Ishikawa (cell line): ENCODE results near the gene SH2D7.

Source experiments
- CEBPB ChIP-seq: IDR thresholded peaks from 2 replicates; pipeline ENCODE4 v1.6.1; 2012
- CREB1 ChIP-seq: IDR thresholded peaks from 2 replicates; pipeline ENCODE4 v1.6.1; 2012; ENCODE audit warnings: low read depth
- EGR1 ChIP-seq: IDR thresholded peaks from 2 replicates; pipeline ENCODE4 v1.6.1; 2012
- EP300 ChIP-seq: IDR thresholded peaks from 2 replicates; pipeline ENCODE4 v1.6.1; 2012; ENCODE audit warnings: borderline replicate concordance
- FOXM1 ChIP-seq: IDR thresholded peaks from 2 replicates; pipeline ENCODE4 v1.6.1; 2012; ENCODE audit warnings: low read depth, borderline replicate concordance
- NFIC ChIP-seq: IDR thresholded peaks from 2 replicates; pipeline ENCODE4 v1.6.1; 2012
- RAD21 ChIP-seq: IDR thresholded peaks from 2 replicates; pipeline ENCODE4 v1.6.1; 2012; ENCODE audit warnings: low read depth
- TAF1 ChIP-seq: IDR thresholded peaks from 2 replicates; pipeline ENCODE4 v1.6.1; 2012; ENCODE audit warnings: low read depth, mild to moderate bottlenecking
- TCF12 ChIP-seq: IDR thresholded peaks from 2 replicates; pipeline ENCODE4 v1.6.1; 2012; ENCODE audit warnings: low read depth
- TEAD4 ChIP-seq: IDR thresholded peaks from 2 replicates; pipeline ENCODE4 v1.6.1; 2012
- YY1 ChIP-seq: IDR thresholded peaks from 2 replicates; pipeline ENCODE4 v1.6.1; 2012; ENCODE audit warnings: low read depth
- ZBTB7A ChIP-seq: IDR thresholded peaks from 2 replicates; pipeline ENCODE4 v1.6.1; 2012; ENCODE audit warnings: low read depth
- TF ChIP-seq, protein P1 (sequence below): IDR thresholded peaks from 2 replicates; pipeline ENCODE4 v1.6.1; 2012
- TF ChIP-seq, protein P2 (sequence below): IDR thresholded peaks from 2 replicates; pipeline ENCODE4 v1.6.1; 2012; ENCODE audit warnings: low read depth, mild to moderate bottlenecking
- TF ChIP-seq, protein P3 (sequence below): IDR thresholded peaks from 2 replicates; pipeline ENCODE4 v1.6.1; 2012

Gene SH2D7

DNA sequence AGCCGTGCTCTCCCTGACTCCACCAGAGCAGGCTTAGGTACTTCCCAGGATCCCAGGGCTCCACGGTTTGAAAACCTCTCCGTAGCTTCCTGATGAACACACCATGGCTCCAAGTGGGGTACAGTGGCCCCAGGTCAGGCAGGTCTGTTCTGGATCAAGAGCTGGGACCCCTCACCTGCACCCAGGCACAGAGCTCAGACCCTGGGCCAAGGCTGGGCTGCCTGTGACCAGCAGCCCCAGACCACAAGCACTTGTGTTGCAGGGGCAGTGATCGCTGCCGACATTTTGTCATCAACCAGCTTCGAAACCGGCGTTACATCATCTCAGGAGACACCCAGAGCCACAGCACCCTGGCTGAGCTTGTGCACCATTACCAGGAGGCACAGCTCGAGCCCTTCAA, 5.3 kb downstream of the SH2D7 start:
- TF ChIP-seq RAD21 (no peak), EGR1 (no peak), ZBTB7A (no peak), TEAD4 (no peak), EP300 (no peak), TCF12 (no peak), TAF1 (no peak), FOXM1 (no peak), YY1 (no peak), NFIC (no peak)
- TF ChIP-seq, protein P1, sequence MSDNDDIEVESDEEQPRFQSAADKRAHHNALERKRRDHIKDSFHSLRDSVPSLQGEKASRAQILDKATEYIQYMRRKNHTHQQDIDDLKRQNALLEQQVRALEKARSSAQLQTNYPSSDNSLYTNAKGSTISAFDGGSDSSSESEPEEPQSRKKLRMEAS = no peak
- TF ChIP-seq, protein P2, sequence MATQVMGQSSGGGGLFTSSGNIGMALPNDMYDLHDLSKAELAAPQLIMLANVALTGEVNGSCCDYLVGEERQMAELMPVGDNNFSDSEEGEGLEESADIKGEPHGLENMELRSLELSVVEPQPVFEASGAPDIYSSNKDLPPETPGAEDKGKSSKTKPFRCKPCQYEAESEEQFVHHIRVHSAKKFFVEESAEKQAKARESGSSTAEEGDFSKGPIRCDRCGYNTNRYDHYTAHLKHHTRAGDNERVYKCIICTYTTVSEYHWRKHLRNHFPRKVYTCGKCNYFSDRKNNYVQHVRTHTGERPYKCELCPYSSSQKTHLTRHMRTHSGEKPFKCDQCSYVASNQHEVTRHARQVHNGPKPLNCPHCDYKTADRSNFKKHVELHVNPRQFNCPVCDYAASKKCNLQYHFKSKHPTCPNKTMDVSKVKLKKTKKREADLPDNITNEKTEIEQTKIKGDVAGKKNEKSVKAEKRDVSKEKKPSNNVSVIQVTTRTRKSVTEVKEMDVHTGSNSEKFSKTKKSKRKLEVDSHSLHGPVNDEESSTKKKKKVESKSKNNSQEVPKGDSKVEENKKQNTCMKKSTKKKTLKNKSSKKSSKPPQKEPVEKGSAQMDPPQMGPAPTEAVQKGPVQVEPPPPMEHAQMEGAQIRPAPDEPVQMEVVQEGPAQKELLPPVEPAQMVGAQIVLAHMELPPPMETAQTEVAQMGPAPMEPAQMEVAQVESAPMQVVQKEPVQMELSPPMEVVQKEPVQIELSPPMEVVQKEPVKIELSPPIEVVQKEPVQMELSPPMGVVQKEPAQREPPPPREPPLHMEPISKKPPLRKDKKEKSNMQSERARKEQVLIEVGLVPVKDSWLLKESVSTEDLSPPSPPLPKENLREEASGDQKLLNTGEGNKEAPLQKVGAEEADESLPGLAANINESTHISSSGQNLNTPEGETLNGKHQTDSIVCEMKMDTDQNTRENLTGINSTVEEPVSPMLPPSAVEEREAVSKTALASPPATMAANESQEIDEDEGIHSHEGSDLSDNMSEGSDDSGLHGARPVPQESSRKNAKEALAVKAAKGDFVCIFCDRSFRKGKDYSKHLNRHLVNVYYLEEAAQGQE = no peak
- TF ChIP-seq, protein P3, sequence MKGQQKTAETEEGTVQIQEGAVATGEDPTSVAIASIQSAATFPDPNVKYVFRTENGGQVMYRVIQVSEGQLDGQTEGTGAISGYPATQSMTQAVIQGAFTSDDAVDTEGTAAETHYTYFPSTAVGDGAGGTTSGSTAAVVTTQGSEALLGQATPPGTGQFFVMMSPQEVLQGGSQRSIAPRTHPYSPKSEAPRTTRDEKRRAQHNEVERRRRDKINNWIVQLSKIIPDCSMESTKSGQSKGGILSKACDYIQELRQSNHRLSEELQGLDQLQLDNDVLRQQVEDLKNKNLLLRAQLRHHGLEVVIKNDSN = no peak

DNA sequence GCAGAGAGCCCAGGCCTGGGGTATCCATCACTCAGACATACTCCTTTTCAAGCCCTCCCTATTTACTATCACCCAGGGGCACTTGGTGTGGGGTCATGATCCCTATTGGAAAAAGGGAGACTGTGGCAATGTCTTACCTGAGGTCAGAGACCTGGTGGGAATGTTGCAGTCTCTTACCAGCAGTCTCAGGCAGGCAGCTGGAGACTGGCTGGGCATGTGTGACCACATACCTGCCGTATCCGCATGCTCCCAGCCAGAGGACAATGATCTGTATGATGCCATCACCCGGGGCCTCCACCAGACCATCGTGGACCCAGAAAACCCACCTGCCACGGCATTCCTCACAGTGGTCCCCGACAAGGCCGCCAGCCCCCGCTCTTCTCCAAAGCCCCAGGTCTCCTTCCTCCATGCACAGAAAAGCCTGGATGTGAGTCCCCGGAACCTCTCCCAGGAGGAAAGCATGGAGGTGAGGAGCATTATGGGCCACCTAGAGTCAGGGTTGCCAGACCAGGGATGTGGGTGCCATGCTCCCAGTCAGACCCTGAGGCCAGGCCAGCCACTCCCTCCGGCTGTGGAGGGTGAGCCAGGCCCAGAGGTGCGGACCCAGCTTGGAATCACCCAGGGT, 5.9 kb downstream of the SH2D7 start:
- TF ChIP-seq TCF12 (no peak), ZBTB7A (no peak), EP300 (no peak), YY1 (no peak), FOXM1 (no peak), TEAD4 (no peak), CREB1 (no peak), CEBPB (no peak)
- TF ChIP-seq, protein P2 = no peak

DNA sequence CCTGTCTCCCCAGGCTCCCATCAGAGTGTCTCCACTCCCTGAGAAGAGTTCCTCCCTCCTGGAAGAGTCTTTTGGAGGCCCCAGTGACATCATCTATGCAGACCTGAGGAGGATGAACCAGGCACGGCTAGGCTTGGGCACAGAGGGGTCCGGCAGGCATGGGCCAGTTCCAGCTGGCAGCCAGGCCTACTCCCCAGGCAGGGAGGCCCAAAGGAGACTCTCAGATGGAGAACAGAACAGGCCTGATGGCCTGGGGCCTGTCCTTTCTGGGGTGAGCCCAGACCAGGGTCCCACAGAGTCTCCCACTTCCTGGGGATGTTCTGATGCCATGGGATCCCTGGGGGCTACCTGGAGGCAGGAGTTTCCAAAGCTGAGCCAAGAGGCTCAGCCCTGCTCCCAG, 8.5 kb downstream of the SH2D7 start:
- TF ChIP-seq TCF12 (no peak), EGR1 (no peak), RAD21 (no peak), NFIC (no peak), TEAD4 (no peak), TAF1 (no peak), ZBTB7A (no peak), FOXM1 (no peak), EP300 (no peak), YY1 (no peak), CEBPB (no peak), CREB1 (no peak)
- TF ChIP-seq, protein P2 = no peak
- TF ChIP-seq, protein P1 = no peak
- TF ChIP-seq, protein P3 = no peak

DNA sequence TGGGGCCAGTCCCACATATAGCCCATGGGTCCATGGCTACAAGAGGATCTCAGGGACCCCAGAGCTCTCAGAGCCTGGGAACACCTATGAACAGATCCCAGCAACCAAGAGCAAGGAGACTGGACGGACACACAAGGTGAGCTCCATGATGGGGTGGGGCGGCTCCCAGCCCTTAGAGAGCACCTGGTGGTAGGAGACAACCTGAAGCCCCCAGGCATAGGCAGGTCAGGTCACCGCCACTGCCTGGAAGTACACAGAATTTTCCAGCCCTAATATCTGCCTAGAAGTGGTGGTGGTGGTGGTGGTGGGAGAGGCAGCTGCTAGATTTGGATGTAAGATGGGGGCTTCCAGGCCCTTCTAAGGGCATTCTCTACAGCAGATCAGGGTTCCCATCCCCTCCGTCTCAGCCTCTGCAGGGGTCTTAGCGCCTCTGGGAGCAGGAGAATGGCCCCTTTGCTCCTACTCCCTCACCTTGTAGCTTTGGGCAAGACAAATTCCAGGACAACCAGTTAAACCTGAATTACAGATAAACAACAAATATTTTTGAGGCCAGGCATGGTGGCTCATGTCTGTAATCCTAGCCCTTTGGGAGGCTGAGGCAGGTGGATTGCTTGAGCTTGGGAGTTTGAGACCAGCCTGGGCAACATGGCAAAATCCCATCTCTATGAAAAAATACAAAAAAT, 9.2 kb downstream of the SH2D7 start:
- TF ChIP-seq EP300 (no peak), CEBPB (no peak), TEAD4 (no peak), TCF12 (no peak), RAD21 (no peak), NFIC (no peak), YY1 (no peak), EGR1 (no peak)
